Measurements from ENCODE around the gene CMTM2. TPM values are rescaled to one million over a fixed set of nuclear protein-coding genes. Genes with fewer than 3 reads are reported as not detected.
"Not testable (repeated sequence)": the region's sequence is repeated elsewhere in the genome, so short reads cannot be mapped to it uniquely, and the experiment has no call there.

Gene CMTM2
- total RNA-seq, 4 donors from 2014 or later: 0.67 to 1.1 TPM; not detected in 2

DNA sequence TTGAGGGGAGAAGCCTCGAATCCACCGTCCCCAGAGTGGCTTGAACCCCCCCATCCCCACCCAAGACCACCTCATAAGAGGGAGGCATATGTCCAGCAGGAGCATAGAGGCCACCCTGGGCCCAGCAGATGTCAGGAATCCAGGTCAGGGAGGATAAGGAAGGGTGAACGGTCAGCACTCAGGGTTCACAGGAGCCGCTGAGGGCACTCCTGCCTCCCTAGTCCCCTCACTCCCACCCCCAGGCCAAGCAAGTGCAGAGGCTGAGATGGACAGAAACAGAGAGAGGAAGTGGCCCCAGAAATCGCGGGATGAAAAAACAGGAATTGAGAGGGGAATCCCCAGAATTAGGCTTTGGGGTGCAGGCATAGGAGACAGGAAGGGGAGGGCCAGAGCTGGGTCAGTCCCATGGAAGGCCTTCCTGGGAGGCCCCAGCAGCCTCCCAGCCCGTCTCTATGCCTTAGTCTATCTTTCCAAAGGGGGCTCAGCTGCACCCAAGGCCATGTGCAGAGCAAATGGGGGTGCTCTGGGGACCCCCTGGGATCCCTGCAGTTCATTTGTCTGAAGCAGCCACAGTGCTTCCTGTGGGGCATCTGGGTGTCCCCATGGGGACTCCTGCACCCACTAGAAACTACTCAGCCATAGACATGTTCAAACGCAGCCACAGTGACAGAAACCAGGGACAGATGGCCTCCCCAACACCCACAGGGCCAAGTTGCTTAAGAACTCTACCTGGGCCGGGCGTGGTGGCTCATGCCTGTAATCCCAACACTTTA, 26.9 kb downstream of the CMTM2 start:
- WGBS, 2 donors: 68 to 78% methylated on average over 8 to 9 of the region's 10 CpGs
- H3K36me3 ChIP-seq: no peaks in the 10 kb centered on the region
- H3K27ac ChIP-seq: peak overlapping the region; percentile 66 to 93 (median 87)
- peaks cover 13 to 30% of the 10 kb centered on the region in 2 donors for H3K4me1 ChIP-seq
- intact Hi-C loops (cut with DNase I): loop anchor here (5.0 kb wide), 1 partner anchor 261 kb away; no protein-coding TSS in a partner anchor
- H3K9me3 ChIP-seq: no peaks in the 10 kb centered on the region
- H3K4me3 ChIP-seq (replicated peaks in 1 of 3): peak overlapping the region in 1 of 3 donors; percentile 65
- DNase-seq: no peak
- H3K27me3 ChIP-seq: no peaks in the 10 kb centered on the region
- no peak for TF ChIP-seq CTCF (IDR thresholded peaks at IDR 0.05)
- no peak for TF ChIP-seq POLR2A (IDR thresholded peaks at IDR 0.05)

- no peak overlapping the region for H3K4me3 ChIP-seq (replicated peaks in 1 of 3)
- H3K27me3 ChIP-seq: no peaks in the 10 kb centered on the region
- peaks cover 13 to 14% of the 10 kb centered on the region in 2 donors for H3K36me3 ChIP-seq
- intact Hi-C loops (cut with DNase I): loop anchor here (5.0 kb wide), 1 partner anchor 259 kb away; no protein-coding TSS in a partner anchor
- WGBS, 2 donors: 44 to 65% methylated on average over 9 to 15 of the region's 17 CpGs
- no peaks in the 10 kb centered on the region for H3K9me3 ChIP-seq
- peaks cover 13 to 29% of the 10 kb centered on the region in 2 donors for H3K4me1 ChIP-seq
- H3K27ac ChIP-seq: peak overlapping the region in 2 of 3 donors; percentile 28 to 37
- DNase-seq: peak; percentile 95 to 96
- TF ChIP-seq CTCF (IDR thresholded peaks at IDR 0.05): peak; percentile 79 to 91 (median 88)
- no peak for TF ChIP-seq POLR2A (IDR thresholded peaks at IDR 0.05)
Observed at GRCh38 chr16:66608241-66609138, 29.2 kb downstream of the CMTM2 start.

GRCh38 chr16:66609139-66609510, 29.9 kb downstream of the CMTM2 start:
- Histone ChIP-seq H3K27ac (peak overlapping the region in 2 of 3 donors; percentile 28 to 37), H3K36me3 (peaks cover 14 to 19% of the 10 kb centered on the region in 2 donors), H3K4me3 (replicated peaks in 1 of 3) (no peak overlapping the region), H3K27me3 (no peaks in the 10 kb centered on the region), H3K4me1 (peaks cover 10 to 24% of the 10 kb centered on the region in 2 donors), H3K9me3 (no peaks in the 10 kb centered on the region)
- intact Hi-C loops (cut with DNase I): loop anchor here (5.0 kb wide), 1 partner anchor 258 kb away; no protein-coding TSS in a partner anchor
- no peak for TF ChIP-seq CTCF (IDR thresholded peaks at IDR 0.05)
- no peak for TF ChIP-seq POLR2A (IDR thresholded peaks at IDR 0.05)
- DNase-seq: no peak
- whole genome bisulfite sequencing, 2 donors: 84 to 90% methylated on average over 7 to 9 of the region's 12 CpGs

DNA sequence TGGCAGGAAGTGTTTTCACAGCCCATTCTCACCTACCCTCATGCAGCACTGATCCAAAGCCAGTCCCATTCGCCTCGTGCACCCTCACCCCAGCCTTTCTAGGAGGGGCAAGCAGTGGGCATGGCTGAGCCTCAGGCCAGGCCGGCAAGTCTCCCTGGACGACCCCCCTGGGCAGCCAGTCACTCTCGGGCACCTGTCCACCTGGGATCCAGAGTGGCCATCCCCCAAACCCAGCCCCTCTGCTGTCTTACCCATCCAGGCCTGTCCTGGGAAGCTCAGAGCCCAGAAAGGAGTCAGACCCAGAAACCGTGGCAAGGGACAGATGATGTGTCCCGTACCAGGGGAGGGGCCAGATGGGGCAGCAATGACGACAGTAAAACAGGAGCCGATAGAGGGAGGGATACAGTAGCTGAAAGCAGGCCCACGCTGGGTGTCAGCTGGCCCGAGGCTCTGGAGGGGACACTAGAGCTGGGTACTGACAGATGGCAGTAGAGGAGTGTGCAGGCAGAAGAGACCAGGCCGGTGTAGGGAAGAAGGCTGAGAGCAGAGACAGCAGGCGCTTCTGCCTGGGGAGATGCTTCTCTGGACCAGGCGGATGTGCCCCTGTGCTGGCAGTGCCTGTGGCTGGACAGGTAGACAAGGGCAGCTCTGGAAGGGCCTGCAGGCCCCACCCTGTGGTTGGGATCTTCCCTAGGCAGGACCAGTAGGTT, 31.0 kb downstream of the CMTM2 start:
- Histone ChIP-seq H3K9me3 (no peaks in the 10 kb centered on the region), H3K27me3 (no peaks in the 10 kb centered on the region), H3K27ac (no peak overlapping the region), H3K4me1 (peaks cover 9 to 24% of the 10 kb centered on the region in 2 donors), H3K4me3 (replicated peaks in 1 of 3) (no peak overlapping the region), H3K36me3 (peaks cover 14 to 21% of the 10 kb centered on the region in 2 donors)
- TF ChIP-seq POLR2A (IDR thresholded peaks at IDR 0.05): no peak
- TF ChIP-seq CTCF (IDR thresholded peaks at IDR 0.05): no peak
- no peak for DNase-seq
- 89% methylated on average over 13 to 14 of the region's 14 CpGs for WGBS, 2 donors
- intact Hi-C loops (cut with DNase I): no loop called here

DNA sequence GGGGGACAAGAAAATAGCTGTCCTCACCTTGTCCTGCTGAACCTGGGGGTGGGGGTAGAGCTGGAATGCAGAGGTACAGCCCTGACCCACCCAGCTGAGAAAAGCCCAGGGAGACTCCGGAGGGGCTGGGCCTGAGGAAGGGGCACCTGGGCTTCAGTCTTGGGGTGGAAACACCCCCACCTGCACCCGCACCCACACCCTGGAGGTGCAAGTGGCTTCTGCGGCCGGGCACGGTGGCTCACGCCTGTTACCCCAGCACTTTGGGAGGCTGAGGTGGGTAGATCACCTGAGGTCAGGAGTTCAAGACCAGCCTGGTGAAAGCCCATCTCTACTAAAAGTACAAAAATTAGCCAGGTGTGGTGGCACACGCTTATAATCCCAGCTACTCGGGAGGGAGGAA, 32.6 kb downstream of the CMTM2 start:
- H3K27ac ChIP-seq; H3K27me3 ChIP-seq; H3K4me3 ChIP-seq (replicated peaks in 1 of 3); DNase-seq; intact Hi-C loops (cut with DNase I); H3K9me3 ChIP-seq: not testable (repeated sequence)
- Histone ChIP-seq H3K36me3 (peaks cover 14 to 21% of the 10 kb centered on the region in 2 donors), H3K4me1 (peaks cover 4 to 19% of the 10 kb centered on the region in 2 donors)
- WGBS, 2 donors: 95 to 97% methylated on average over 8 of the region's 8 CpGs
